ENCODE measurements around the gene ADAM8.

DNA sequence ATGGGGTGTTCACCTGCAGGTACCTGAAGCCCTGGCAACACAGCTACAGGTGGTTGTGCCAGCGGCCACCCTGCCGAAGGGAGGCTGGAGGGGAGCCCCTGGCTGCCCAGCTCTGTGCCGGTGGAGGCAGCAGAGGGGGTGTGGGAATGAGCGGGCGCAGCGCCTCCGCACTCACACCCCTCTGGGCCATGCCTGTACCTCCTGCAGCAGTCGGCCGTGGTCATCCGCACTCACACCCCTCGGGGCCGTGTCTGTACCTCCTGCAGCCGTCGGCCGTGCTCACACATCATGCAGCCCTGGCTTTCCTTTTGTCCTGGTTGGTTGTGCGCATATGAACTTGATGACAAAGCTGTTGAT, 33.7 kb upstream of the ADAM8 start:
- no peak for TF ChIP-seq CTCF (IDR thresholded peaks at IDR 0.05)
- no peak for TF ChIP-seq POLR2A (IDR thresholded peaks at IDR 0.05)
